IMR-90 (cell line): Measurements from ENCODE around the gene SEMA4D.

Experiments
- BHLHE40 ChIP-seq: fragments of 150-350 bp; IDR thresholded peaks from 2 replicates; pipeline ENCODE4 v1.6.1; 2016; ENCODE audit warnings: mild to moderate bottlenecking, low read depth, low read length
- CEBPB ChIP-seq: IDR thresholded peaks from 2 replicates; pipeline ENCODE4 v1.6.1; 2012; ENCODE audit warnings: low read depth, low read length, improper control_type of control experiment
- CHD1 ChIP-seq: IDR thresholded peaks from 2 replicates; pipeline ENCODE4 v1.6.1; 2012; ENCODE audit warnings: low read depth, low read length, improper control_type of control experiment
- FOS ChIP-seq: fragments of 150-350 bp; IDR thresholded peaks from 2 replicates; pipeline ENCODE4 v1.6.1; 2016; ENCODE audit warnings: low read depth, low read length
- MAZ ChIP-seq: IDR thresholded peaks from 2 replicates; pipeline ENCODE4 v1.6.1; 2012; ENCODE audit warnings: low read depth, mild to moderate bottlenecking, low read length, improper control_type of control experiment, moderate library complexity, borderline replicate concordance
- MXI1 ChIP-seq: IDR thresholded peaks from 2 replicates; pipeline ENCODE4 v1.6.1; 2012; ENCODE audit warnings: low read depth, mild to moderate bottlenecking, low read length, moderate library complexity, borderline replicate concordance
- POLR2A ChIP-seq: IDR thresholded peaks from 2 replicates; pipeline ENCODE4 v1.6.1; 2012; ENCODE audit warnings: mild to moderate bottlenecking, low read depth, low read length
- RCOR1 ChIP-seq: IDR thresholded peaks from 2 replicates; pipeline ENCODE4 v1.6.1; 2012; ENCODE audit warnings: mild to moderate bottlenecking, low read length, improper control_type of control experiment; ENCODE audit not compliant: insufficient replicate concordance
- RFX5 ChIP-seq: IDR thresholded peaks from 2 replicates; pipeline ENCODE4 v1.8.0; 2012; ENCODE audit warnings: low read depth, mild to moderate bottlenecking, low read length, moderate library complexity
- SMC3 ChIP-seq: fragments of 150-350 bp; IDR thresholded peaks from 2 replicates; pipeline ENCODE4 v1.6.1; 2016; ENCODE audit warnings: low read depth, mild to moderate bottlenecking, antibody characterized with exemption, low read length, moderate library complexity
- TF ChIP-seq, protein P1 (sequence below): conservative IDR thresholded peaks from 2 replicates; pipeline ENCODE4 v1.5.1; 2012; ENCODE audit warnings: mild to moderate bottlenecking, low read depth, low read length, improper control_type of control experiment
- TF ChIP-seq, protein P2 (sequence below): fragments of 150-350 bp; IDR thresholded peaks from 2 replicates; pipeline ENCODE4 v1.6.1; 2017; ENCODE audit warnings: mild to moderate bottlenecking, antibody characterized with exemption, low read length, low read depth

DNA sequence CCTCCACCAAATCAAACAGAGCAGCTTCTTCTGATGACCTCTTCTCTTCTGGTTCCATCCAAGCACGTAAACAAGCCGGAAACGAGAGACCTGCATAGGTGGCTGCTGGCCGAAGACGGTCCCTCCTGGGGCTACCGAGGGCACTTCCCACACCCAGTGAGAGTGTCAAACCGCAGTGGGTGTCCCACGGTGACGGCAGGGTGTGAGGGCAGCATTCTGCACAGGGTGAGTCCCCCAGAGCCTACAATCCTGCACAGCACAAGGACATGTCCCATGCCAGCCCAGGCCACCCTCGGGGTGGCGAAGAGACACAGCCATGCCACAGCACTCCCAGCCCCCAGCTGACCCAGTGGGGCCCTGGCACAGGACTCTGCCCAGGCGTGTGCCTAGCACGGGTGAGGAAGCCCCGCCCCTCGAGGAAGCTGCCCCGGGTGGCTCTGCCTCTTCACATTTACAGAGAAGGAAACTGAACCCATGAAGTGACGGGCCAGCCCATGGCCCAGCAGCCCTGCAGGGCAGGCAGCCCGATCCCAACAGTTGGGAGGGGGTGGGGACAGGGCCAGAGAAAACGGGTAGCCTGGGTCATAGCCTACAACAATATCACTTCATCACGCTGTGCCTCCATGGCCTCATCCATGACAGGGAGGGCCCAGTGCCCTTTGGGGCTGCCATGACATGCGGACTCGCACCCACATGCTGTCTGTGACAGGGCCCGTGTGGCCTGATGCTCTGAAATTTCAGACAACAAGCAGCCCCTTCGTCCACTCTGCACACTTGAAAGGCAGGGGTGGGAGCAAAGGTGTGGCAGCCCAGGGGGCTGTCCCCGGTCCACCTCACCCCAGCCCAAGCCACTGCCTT lies 43.2 kb downstream of the SEMA4D start:
- TF ChIP-seq, protein P1, sequence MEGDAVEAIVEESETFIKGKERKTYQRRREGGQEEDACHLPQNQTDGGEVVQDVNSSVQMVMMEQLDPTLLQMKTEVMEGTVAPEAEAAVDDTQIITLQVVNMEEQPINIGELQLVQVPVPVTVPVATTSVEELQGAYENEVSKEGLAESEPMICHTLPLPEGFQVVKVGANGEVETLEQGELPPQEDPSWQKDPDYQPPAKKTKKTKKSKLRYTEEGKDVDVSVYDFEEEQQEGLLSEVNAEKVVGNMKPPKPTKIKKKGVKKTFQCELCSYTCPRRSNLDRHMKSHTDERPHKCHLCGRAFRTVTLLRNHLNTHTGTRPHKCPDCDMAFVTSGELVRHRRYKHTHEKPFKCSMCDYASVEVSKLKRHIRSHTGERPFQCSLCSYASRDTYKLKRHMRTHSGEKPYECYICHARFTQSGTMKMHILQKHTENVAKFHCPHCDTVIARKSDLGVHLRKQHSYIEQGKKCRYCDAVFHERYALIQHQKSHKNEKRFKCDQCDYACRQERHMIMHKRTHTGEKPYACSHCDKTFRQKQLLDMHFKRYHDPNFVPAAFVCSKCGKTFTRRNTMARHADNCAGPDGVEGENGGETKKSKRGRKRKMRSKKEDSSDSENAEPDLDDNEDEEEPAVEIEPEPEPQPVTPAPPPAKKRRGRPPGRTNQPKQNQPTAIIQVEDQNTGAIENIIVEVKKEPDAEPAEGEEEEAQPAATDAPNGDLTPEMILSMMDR: no peak
- TF ChIP-seq RFX5: no peak
- no peak for TF ChIP-seq RCOR1
- no peak for TF ChIP-seq BHLHE40
- no peak for TF ChIP-seq POLR2A
- no peak for TF ChIP-seq CHD1
- no peak for TF ChIP-seq CEBPB
- no peak for TF ChIP-seq SMC3
- TF ChIP-seq, protein P2, sequence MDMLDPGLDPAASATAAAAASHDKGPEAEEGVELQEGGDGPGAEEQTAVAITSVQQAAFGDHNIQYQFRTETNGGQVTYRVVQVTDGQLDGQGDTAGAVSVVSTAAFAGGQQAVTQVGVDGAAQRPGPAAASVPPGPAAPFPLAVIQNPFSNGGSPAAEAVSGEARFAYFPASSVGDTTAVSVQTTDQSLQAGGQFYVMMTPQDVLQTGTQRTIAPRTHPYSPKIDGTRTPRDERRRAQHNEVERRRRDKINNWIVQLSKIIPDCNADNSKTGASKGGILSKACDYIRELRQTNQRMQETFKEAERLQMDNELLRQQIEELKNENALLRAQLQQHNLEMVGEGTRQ: no peak
- no peak for TF ChIP-seq MAZ
- no peak for TF ChIP-seq MXI1
- TF ChIP-seq FOS: no peak
